Mammary epithelial cell (primary cell): ENCODE measurements around the gene C19orf81.

ENCODE experiments used
- CTCF ChIP-seq, 2 donors: IDR thresholded peaks in 1 of 2; conservative IDR thresholded peaks in 1 of 2; 2 replicates each; pipeline ENCODE4 v1.5.1; 2011 to 2012; ENCODE audit warnings: inconsistent platforms in 2 of 2, low read length in 2 of 2, mild to moderate bottlenecking in 2 of 2, control low read depth in 1 of 2, low read depth in 1 of 2; ENCODE audit not compliant: insufficient read depth in 1 of 2; ENCODE audit errors: extremely low read depth in 1 of 2
- EZH2 ChIP-seq: IDR thresholded peaks from 2 replicates; pipeline ENCODE4 v1.6.1; 2012; ENCODE audit warnings: low read length, inconsistent platforms, borderline replicate concordance

- no peak for TF ChIP-seq CTCF (conservative IDR thresholded peaks at IDR 0.05 in 1 of 2, IDR thresholded peaks at IDR 0.05 in 1 of 2; ENCODE audit: extremely low read depth in 1 of 2, insufficient read depth in 1 of 2, low read depth in 1 of 2, low read length in 2 of 2)
- TF ChIP-seq EZH2 = no peak
These were observed 12.8 kb downstream of the C19orf81 start for GRCh38 chr19:50661766-50662650.
